HEK293 (cell line): Measurements from ENCODE around the gene ADIPOR2.

ENCODE experiments used
- CTCF ChIA-PET: fragments of 350-600 bp; formaldehyde crosslinking; extraction: SDS; loops from one replicate; lab custom pipeline; 2021; ENCODE audit warnings: antibody characterized with exemption; lab: Yijun Ruan, JAX
- POLR2A ChIA-PET: fragments of 300-600 bp; formaldehyde crosslinking; extraction: SDS; loops from one replicate; lab custom pipeline; 2020; ENCODE audit warnings: antibody characterized with exemption, inconsistent platforms; lab: Yijun Ruan, JAX
- H3K27ac ChIP-seq: fragments of 200-500 bp; sonication (Bioruptor generic); 2 replicates; pipeline ENCODE4 v1.5.1; 2014; ENCODE audit warnings: low read depth, low read length, control low read depth, inconsistent platforms; ENCODE audit errors: extremely low read depth
- H3K36me3 ChIP-seq, 2 experiments: fragments of 200-500 bp in 1 of 2; sonication (Bioruptor generic) in 1 of 2; 1 replicate in 1 of 2; 2 replicates in 1 of 2; pipeline ENCODE4 v1.5.1; 2014 to 2017; ENCODE audit warnings: inconsistent platforms in 2 of 2, low read length in 2 of 2; ENCODE audit not compliant: control insufficient read depth in 2 of 2, insufficient read depth in 1 of 2
- H3K4me1 ChIP-seq: fragments of 200-500 bp; sonication (Bioruptor generic); 2 replicates; pipeline ENCODE4 v1.5.1; 2014; ENCODE audit warnings: mild to moderate bottlenecking, low read length, inconsistent platforms; ENCODE audit not compliant: control insufficient read depth, insufficient read depth
- H3K4me3 ChIP-seq: 2 replicates; pipeline ENCODE4 v1.5.1; 2011; ENCODE audit warnings: low read depth, mild to moderate bottlenecking, control low read depth, low read length, moderate library complexity
- H3K9me3 ChIP-seq: fragments of 200-500 bp; sonication (Bioruptor generic); 2 replicates; pipeline ENCODE4 v1.5.1; 2014; ENCODE audit warnings: low read depth, low read length, inconsistent platforms; ENCODE audit not compliant: control insufficient read depth, insufficient read depth
- RBAK ChIP-seq: fragments of 450-650 bp; formaldehyde crosslinking; IDR thresholded peaks from 2 replicates; pipeline ENCODE4 v1.5.1; 2016; ENCODE audit warnings: missing biosample characterization, missing genetic modification characterization
- WT1 ChIP-seq: fragments of 450-650 bp; formaldehyde crosslinking; IDR thresholded peaks from 2 replicates; pipeline ENCODE4 v1.5.1; 2016; ENCODE audit warnings: missing biosample characterization, missing genetic modification characterization
- ZNF10 ChIP-seq: fragments of 450-650 bp; formaldehyde crosslinking; IDR thresholded peaks from 2 replicates; pipeline ENCODE4 v1.5.1; 2017; ENCODE audit warnings: missing biosample characterization, missing genetic modification characterization
- ZNF169 ChIP-seq: fragments of 450-650 bp; formaldehyde crosslinking; IDR thresholded peaks from 2 replicates; pipeline ENCODE4 v1.5.1; 2016; ENCODE audit warnings: missing biosample characterization, missing genetic modification characterization
- ZNF350 ChIP-seq: fragments of 450-650 bp; formaldehyde crosslinking; IDR thresholded peaks from 2 replicates; pipeline ENCODE4 v1.5.0; 2017; ENCODE audit warnings: missing biosample characterization, mild to moderate bottlenecking, missing genetic modification characterization
- ZNF416 ChIP-seq: fragments of 450-650 bp; formaldehyde crosslinking; IDR thresholded peaks from 2 replicates; pipeline ENCODE4 v1.5.1; 2016; ENCODE audit warnings: missing biosample characterization, missing genetic modification characterization
- ZNF561 ChIP-seq: fragments of 450-650 bp; IDR thresholded peaks from 2 replicates; pipeline ENCODE4 v1.5.1; 2018; ENCODE audit warnings: missing biosample characterization, missing genetic modification characterization, borderline replicate concordance
- ZNF785 ChIP-seq: fragments of 450-650 bp; formaldehyde crosslinking; IDR thresholded peaks from 2 replicates; pipeline ENCODE4 v1.5.1; 2016; ENCODE audit warnings: missing biosample characterization, missing genetic modification characterization
- ZXDB ChIP-seq: fragments of 450-650 bp; formaldehyde crosslinking; IDR thresholded peaks from 2 replicates; pipeline ENCODE4 v1.5.1; 2016; ENCODE audit warnings: missing biosample characterization, missing genetic modification characterization
- TF ChIP-seq, protein P1 (sequence below): fragments of 450-650 bp; formaldehyde crosslinking; conservative IDR thresholded peaks from 2 replicates; pipeline ENCODE4 v1.5.1; 2016; ENCODE audit warnings: low read depth, missing biosample characterization, missing genetic modification characterization
- TF ChIP-seq, protein P2 (sequence below): fragments of 450-650 bp; IDR thresholded peaks from 2 replicates; pipeline ENCODE4 v1.5.1; 2018; ENCODE audit warnings: missing biosample characterization, mild to moderate bottlenecking, missing genetic modification characterization
- TF ChIP-seq, protein P3 (sequence below): fragments of 450-650 bp; formaldehyde crosslinking; IDR thresholded peaks from 2 replicates; pipeline ENCODE4 v1.5.1; 2016; ENCODE audit warnings: missing biosample characterization, missing genetic modification characterization, low read depth
- TF ChIP-seq, protein P4 (sequence below): fragments of 450-650 bp; formaldehyde crosslinking; IDR thresholded peaks from 2 replicates; pipeline ENCODE4; 2016; ENCODE audit warnings: missing biosample characterization, missing genetic modification characterization

Gene ADIPOR2

DNA sequence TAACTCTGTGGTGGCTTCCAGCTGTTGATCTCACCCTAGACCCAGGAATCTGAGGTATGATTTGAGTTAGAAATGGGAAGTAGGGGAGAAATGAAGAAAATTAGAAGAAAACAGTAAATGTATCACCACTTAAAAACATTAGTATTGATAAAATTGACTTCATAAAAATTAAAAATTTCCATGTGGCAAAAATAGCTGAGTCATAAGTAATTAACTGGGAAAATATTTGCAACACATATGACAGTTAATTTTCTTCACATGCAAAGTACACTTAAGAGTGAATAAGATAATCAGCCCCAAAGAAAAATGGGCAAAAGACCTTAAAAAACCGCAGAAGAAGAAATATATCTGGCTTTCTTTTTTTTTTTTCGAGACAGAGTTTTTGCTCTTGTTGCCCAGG is 25.5 kb upstream of the ADIPOR2 start:
- TF ChIP-seq, protein P1, sequence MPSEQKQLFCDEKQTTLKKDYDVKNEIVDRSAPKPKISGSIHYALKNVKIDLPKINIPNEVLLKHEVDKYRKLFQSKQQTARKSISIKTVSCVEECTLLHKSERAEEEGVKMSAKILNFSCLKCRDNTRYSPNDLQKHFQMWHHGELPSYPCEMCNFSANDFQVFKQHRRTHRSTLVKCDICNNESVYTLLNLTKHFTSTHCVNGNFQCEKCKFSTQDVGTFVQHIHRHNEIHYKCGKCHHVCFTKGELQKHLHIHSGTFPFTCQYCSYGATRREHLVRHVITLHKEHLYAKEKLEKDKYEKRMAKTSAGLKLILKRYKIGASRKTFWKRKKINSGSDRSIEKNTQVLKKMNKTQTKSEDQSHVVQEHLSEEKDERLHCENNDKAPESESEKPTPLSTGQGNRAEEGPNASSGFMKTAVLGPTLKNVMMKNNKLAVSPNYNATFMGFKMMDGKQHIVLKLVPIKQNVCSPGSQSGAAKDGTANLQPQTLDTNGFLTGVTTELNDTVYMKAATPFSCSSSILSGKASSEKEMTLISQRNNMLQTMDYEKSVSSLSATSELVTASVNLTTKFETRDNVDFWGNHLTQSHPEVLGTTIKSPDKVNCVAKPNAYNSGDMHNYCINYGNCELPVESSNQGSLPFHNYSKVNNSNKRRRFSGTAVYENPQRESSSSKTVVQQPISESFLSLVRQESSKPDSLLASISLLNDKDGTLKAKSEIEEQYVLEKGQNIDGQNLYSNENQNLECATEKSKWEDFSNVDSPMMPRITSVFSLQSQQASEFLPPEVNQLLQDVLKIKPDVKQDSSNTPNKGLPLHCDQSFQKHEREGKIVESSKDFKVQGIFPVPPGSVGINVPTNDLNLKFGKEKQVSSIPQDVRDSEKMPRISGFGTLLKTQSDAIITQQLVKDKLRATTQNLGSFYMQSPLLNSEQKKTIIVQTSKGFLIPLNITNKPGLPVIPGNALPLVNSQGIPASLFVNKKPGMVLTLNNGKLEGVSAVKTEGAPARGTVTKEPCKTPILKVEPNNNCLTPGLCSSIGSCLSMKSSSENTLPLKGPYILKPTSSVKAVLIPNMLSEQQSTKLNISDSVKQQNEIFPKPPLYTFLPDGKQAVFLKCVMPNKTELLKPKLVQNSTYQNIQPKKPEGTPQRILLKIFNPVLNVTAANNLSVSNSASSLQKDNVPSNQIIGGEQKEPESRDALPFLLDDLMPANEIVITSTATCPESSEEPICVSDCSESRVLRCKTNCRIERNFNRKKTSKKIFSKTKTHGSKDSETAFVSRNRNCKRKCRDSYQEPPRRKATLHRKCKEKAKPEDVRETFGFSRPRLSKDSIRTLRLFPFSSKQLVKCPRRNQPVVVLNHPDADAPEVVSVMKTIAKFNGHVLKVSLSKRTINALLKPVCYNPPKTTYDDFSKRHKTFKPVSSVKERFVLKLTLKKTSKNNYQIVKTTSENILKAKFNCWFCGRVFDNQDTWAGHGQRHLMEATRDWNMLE (tag by site-specific recombination): no peak
- no peak for TF ChIP-seq ZNF561 (tag by site-specific recombination)
- no peak for TF ChIP-seq ZNF416
- TF ChIP-seq ZXDB: no peak
- TF ChIP-seq ZNF10 (tag by site-specific recombination): no peak
- Histone ChIP-seq H3K9me3 (no peaks in the 10 kb centered on the region), H3K36me3 (no peaks in the 10 kb centered on the region), H3K4me3 (no peak overlapping the region), H3K27ac (no peak overlapping the region), H3K4me1 (peaks cover 6% of the 10 kb centered on the region; the same call in 1 of the 2 replicates)
- ChIA-PET CTCF (interaction anchor here (0.7 kb wide), 3 partner anchors 11 to 1026 kb away, joined by 3 to 4 read pairs (median 3); no protein-coding TSS in a partner anchor), POLR2A (no interaction called here)

DNA sequence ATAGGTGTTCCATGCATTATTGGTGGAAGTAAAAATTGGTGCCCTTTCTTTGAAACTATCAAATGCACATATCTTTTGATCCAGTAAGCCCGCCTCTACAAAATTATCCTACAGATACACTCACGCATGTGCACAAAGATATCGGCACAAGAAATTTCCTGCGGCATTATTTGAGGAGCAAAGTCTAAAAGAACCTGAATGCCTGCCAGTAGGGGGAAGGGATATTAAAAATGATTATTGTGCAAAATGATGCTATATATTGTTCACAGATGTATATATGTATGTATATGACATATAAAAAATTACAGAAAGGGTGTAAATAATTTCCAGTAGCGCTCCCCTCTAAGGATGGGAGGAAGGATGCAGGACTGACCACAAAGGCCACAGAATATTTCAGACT is 24.7 kb upstream of the ADIPOR2 start:
- POLR2A ChIA-PET: no interaction called here
- TF ChIP-seq ZNF169 (tag by site-specific recombination): no peak
- TF ChIP-seq, protein P2, sequence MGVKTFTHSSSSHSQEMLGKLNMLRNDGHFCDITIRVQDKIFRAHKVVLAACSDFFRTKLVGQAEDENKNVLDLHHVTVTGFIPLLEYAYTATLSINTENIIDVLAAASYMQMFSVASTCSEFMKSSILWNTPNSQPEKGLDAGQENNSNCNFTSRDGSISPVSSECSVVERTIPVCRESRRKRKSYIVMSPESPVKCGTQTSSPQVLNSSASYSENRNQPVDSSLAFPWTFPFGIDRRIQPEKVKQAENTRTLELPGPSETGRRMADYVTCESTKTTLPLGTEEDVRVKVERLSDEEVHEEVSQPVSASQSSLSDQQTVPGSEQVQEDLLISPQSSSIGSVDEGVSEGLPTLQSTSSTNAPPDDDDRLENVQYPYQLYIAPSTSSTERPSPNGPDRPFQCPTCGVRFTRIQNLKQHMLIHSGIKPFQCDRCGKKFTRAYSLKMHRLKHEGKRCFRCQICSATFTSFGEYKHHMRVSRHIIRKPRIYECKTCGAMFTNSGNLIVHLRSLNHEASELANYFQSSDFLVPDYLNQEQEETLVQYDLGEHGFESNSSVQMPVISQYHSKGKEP (tag by site-specific recombination): no peak
- TF ChIP-seq WT1 (tag by site-specific recombination): no peak
- TF ChIP-seq, protein P3, sequence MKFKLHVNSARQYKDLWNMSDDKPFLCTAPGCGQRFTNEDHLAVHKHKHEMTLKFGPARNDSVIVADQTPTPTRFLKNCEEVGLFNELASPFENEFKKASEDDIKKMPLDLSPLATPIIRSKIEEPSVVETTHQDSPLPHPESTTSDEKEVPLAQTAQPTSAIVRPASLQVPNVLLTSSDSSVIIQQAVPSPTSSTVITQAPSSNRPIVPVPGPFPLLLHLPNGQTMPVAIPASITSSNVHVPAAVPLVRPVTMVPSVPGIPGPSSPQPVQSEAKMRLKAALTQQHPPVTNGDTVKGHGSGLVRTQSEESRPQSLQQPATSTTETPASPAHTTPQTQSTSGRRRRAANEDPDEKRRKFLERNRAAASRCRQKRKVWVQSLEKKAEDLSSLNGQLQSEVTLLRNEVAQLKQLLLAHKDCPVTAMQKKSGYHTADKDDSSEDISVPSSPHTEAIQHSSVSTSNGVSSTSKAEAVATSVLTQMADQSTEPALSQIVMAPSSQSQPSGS (tag by site-specific recombination): no peak
- no peak for TF ChIP-seq RBAK (tag by site-specific recombination)
- TF ChIP-seq, protein P4, sequence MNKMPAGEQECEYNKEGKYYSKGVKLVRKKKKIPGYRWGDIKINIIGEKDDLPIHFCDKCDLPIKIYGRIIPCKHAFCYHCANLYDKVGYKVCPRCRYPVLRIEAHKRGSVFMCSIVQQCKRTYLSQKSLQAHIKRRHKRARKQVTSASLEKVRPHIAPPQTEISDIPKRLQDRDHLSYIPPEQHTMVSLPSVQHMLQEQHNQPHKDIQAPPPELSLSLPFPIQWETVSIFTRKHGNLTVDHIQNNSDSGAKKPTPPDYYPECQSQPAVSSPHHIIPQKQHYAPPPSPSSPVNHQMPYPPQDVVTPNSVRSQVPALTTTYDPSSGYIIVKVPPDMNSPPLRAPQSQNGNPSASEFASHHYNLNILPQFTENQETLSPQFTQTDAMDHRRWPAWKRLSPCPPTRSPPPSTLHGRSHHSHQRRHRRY (tag by site-specific recombination): no peak
- TF ChIP-seq ZNF350 (tag by site-specific recombination): no peak
- TF ChIP-seq ZNF785 (tag by site-specific recombination): no peak
- TF ChIP-seq, all 188 proteins: peak for 0
- H3K27ac ChIP-seq: no peak overlapping the region
- no peaks in the 10 kb centered on the region for H3K36me3 ChIP-seq
- peaks cover 9% of the 10 kb centered on the region; the same call in 1 of the 2 replicates for H3K4me1 ChIP-seq
- no peaks in the 10 kb centered on the region for H3K9me3 ChIP-seq
- CTCF ChIA-PET: interaction anchor here (0.7 kb wide), 1 partner anchor 60 kb away, joined by 3 read pairs; no protein-coding TSS in a partner anchor
- no peak overlapping the region for H3K4me3 ChIP-seq
